ENCODE measurements around the gene NPHP4. TPM values are rescaled to one million over a fixed set of nuclear protein-coding genes. Genes with fewer than 3 reads are reported as not detected.

NPHP4 gene
- total and polyA plus RNA-seq, 9 of the 15 experiments (the other 6 are each of a cell fraction or from before 2014, with no cell fraction given): 0.52 to 26.2 (median 6.7) TPM

- TF ChIP-seq GTF2A2 (tag; IDR thresholded peaks at IDR 0.05) (no peak), SUPT5H (IDR thresholded peaks at IDR 0.05) (no peak), MYC (IDR thresholded peaks at IDR 0.05; ENCODE audit: low read depth, low read length) (no peak), MYC (CRISPR knock-in tag; IDR thresholded peaks at IDR 0.05; ENCODE audit: borderline replicate concordance, low read depth) (no peak), ZNF695 (CRISPR knock-in tag; IDR thresholded peaks at IDR 0.05) (no peak), ZFX (CRISPR knock-in tag; IDR thresholded peaks at IDR 0.05) (no peak), ZBTB49 (CRISPR knock-in tag; IDR thresholded peaks at IDR 0.05; ENCODE audit: borderline replicate concordance) (no peak), ATF3 (IDR thresholded peaks at IDR 0.05) (no peak), ATF3 (CRISPR knock-in tag; conservative IDR thresholded peaks at IDR 0.05) (no peak), KAT2B (IDR thresholded peaks at IDR 0.05; ENCODE audit: low read depth, low read length) (no peak)
Observed at GRCh38 chr1:5864256-5864655, 128.0 kb downstream of the NPHP4 start (continued).
